Measurements from ENCODE around the gene ZNF526.

ZNF526 gene

GRCh38 chr19:42235181-42235580 is 15.1 kb downstream of the ZNF526 start:
- Histone ChIP-seq H3K27ac (ENCODE audit: extremely low read depth, low read depth, low read length) (no peak overlapping the region), H3K4me3 (ENCODE audit: low read depth, low read length) (no peak overlapping the region), H3K4me1 (ENCODE audit: control insufficient read depth, insufficient read depth, low read length) (no peaks in the 10 kb centered on the region), H3K36me3 (ENCODE audit: control insufficient read depth in 2 of 2, insufficient read depth in 1 of 2, low read length in 2 of 2) (peaks cover 84 to 94% of the 10 kb centered on the region in 2 experiments), H3K9me3 (ENCODE audit: control insufficient read depth, insufficient read depth, low read depth, low read length) (no peaks in the 10 kb centered on the region)
- POLR2A ChIA-PET, result interaction anchor here (1.0 to 4.0 kb wide), 5 partner anchors 8 to 76 kb away, joined by 3 to 36 read pairs (median 5); partner anchors contain the start of genes GSK3A, PAFAH1B3, PRR19 and ZNF526
- CTCF ChIA-PET, result interaction anchor here (0.7 to 2.5 kb wide), 4 partner anchors 8 to 103 kb away, joined by 3 to 9 read pairs (median 4); partner anchors contain the start of gene POU2F2
- TF ChIP-seq KLF8 (tag by site-specific recombination; IDR thresholded peaks at IDR 0.05), result no peak
- TF ChIP-seq ZNF398 (tag by site-specific recombination; IDR thresholded peaks at IDR 0.05), result 0 out of 2 replicates have a peak, but pooled peaks have one; percentile 7
- TF ChIP-seq ZNF558 (tag by site-specific recombination; IDR thresholded peaks at IDR 0.05), result no peak
- TF ChIP-seq REST (tag by site-specific recombination; IDR thresholded peaks at IDR 0.05), result no peak
- no peak for TF ChIP-seq WT1 (tag by site-specific recombination; IDR thresholded peaks at IDR 0.05)
- peak; percentile 58; the same call in 1 of the 2 replicates for TF ChIP-seq EGR2 (tag by site-specific recombination; IDR thresholded peaks at IDR 0.05; ENCODE audit: low read depth)
- TF ChIP-seq KLF1 (tag by site-specific recombination; IDR thresholded peaks at IDR 0.05), result no peak
- 0 out of 2 replicates have a peak, but pooled peaks have one; percentile 16 for TF ChIP-seq ZNF600 (tag by site-specific recombination; IDR thresholded peaks at IDR 0.05)

DNA sequence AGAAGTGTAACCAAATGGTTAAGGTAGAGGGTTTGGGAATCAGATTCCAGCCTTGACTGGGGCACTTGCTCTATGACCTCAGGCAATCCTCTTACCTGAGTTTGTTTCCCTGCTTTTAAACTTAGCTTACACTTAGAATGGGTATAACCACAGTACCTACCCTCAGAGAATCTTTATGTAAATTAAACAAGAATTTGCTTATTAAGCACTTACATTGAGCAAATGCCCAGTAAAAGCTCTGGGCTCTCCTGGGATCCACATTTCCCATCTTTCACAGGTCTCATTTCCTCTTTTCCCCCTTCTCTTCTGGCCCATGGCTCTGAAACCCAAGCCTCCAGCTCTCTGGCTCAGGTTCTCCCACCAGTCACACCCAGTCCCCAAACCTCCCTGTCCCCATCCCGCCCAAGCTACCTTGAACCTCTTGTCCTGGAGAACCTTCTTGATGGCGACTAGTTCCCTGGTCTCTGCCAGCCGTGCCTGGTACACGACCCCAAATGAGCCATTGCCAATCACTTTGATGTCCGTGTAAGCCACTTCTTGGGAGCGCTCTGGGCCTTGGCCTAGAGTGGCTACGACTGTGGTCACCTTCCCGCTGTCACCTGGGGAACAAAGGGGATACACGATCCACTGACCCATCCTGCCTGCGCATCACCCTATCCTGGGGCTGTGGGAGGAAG is 19.6 kb downstream of the ZNF526 start:
- ChIA-PET CTCF (interaction anchor here (0.6 to 1.9 kb wide), 5 partner anchors 10 to 201 kb away, joined by 3 to 8 read pairs (median 3); no protein-coding TSS in a partner anchor), POLR2A (interaction anchor here (0.6 to 1.4 kb wide), 6 partner anchors 9 to 23 kb away, joined by 3 to 7 read pairs (median 3); partner anchors contain the start of gene ZNF526)
- peaks cover 47 to 58% of the 10 kb centered on the region in 2 experiments for H3K36me3 ChIP-seq (ENCODE audit: control insufficient read depth in 2 of 2, insufficient read depth in 1 of 2, low read length in 2 of 2)
- H3K27ac ChIP-seq (ENCODE audit: extremely low read depth, low read depth, low read length), result peak overlapping the region; percentile 44; the same call in 1 of the 2 replicates
- H3K9me3 ChIP-seq (ENCODE audit: control insufficient read depth, insufficient read depth, low read depth, low read length), result no peaks in the 10 kb centered on the region
- TF ChIP-seq ZNF37A (tag by site-specific recombination; IDR thresholded peaks at IDR 0.05), result no peak
- H3K4me3 ChIP-seq (ENCODE audit: low read depth, low read length), result no peak overlapping the region
- H3K4me1 ChIP-seq (ENCODE audit: control insufficient read depth, insufficient read depth, low read length), result peaks cover 15% of the 10 kb centered on the region

- POLR2A ChIA-PET, result interaction anchor here (1.4 to 13.9 kb wide), 5 partner anchors 8 to 165 kb away, joined by 3 to 242 read pairs (median 36); partner anchors contain the start of genes DEDD2, ZNF526 and ZNF574
- H3K36me3 ChIP-seq (ENCODE audit: control insufficient read depth in 2 of 2, insufficient read depth in 1 of 2, low read length in 2 of 2), result peaks cover 31 to 42% of the 10 kb centered on the region in 2 experiments
- peak overlapping the region; percentile 99 for H3K27ac ChIP-seq (ENCODE audit: extremely low read depth, low read depth, low read length)
- CTCF ChIA-PET, result interaction anchor here (0.6 to 11.8 kb wide), 8 partner anchors 14 to 536 kb away, joined by 3 to 276 read pairs (median 7); no protein-coding TSS in a partner anchor
- peak overlapping the region; percentile 74 for H3K4me3 ChIP-seq (ENCODE audit: low read depth, low read length)
- peaks cover 16% of the 10 kb centered on the region for H3K4me1 ChIP-seq (ENCODE audit: control insufficient read depth, insufficient read depth, low read length)
- TF ChIP-seq, protein P1, sequence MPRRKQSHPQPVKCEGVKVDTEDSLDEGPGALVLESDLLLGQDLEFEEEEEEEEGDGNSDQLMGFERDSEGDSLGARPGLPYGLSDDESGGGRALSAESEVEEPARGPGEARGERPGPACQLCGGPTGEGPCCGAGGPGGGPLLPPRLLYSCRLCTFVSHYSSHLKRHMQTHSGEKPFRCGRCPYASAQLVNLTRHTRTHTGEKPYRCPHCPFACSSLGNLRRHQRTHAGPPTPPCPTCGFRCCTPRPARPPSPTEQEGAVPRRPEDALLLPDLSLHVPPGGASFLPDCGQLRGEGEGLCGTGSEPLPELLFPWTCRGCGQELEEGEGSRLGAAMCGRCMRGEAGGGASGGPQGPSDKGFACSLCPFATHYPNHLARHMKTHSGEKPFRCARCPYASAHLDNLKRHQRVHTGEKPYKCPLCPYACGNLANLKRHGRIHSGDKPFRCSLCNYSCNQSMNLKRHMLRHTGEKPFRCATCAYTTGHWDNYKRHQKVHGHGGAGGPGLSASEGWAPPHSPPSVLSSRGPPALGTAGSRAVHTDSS (tag by site-specific recombination; IDR thresholded peaks at IDR 0.05), result peak; percentile 5; the same call in 1 of the 2 replicates
- no peak for TF ChIP-seq ZNF404 (tag by site-specific recombination; IDR thresholded peaks at IDR 0.05)
- H3K9me3 ChIP-seq (ENCODE audit: control insufficient read depth, insufficient read depth, low read depth, low read length), result no peaks in the 10 kb centered on the region
These were observed 21.2 kb downstream of the ZNF526 start for GRCh38 chr19:42241279-42241678.

All from HEK293 (cell line).